ENCODE data around the gene TNNI3K. TPM values are rescaled to one million over a fixed set of nuclear protein-coding genes. Genes with fewer than 3 reads are reported as not detected.

Gene TNNI3K
- total and polyA plus RNA-seq, 2 of the 8 experiments (the other 6 are each of a cell fraction or from before 2014, with no cell fraction given) = 0.41 to 0.48 TPM

- TF ChIP-seq CHD7 (IDR thresholded peaks at IDR 0.05; ENCODE audit: insufficient replicate concordance, low read length) = no peak
- TF ChIP-seq, protein P1, sequence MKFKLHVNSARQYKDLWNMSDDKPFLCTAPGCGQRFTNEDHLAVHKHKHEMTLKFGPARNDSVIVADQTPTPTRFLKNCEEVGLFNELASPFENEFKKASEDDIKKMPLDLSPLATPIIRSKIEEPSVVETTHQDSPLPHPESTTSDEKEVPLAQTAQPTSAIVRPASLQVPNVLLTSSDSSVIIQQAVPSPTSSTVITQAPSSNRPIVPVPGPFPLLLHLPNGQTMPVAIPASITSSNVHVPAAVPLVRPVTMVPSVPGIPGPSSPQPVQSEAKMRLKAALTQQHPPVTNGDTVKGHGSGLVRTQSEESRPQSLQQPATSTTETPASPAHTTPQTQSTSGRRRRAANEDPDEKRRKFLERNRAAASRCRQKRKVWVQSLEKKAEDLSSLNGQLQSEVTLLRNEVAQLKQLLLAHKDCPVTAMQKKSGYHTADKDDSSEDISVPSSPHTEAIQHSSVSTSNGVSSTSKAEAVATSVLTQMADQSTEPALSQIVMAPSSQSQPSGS (IDR thresholded peaks at IDR 0.05; ENCODE audit: low read length) = no peak
- TF ChIP-seq CBX8 (IDR thresholded peaks at IDR 0.05; ENCODE audit: borderline replicate concordance, low read depth, low read length) = no peak
- no peak for TF ChIP-seq CEBPB (IDR thresholded peaks at IDR 0.05; ENCODE audit: low read depth, low read length)
- TF ChIP-seq, protein P2, sequence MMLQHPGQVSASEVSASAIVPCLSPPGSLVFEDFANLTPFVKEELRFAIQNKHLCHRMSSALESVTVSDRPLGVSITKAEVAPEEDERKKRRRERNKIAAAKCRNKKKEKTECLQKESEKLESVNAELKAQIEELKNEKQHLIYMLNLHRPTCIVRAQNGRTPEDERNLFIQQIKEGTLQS (IDR thresholded peaks at IDR 0.05; ENCODE audit: insufficient read depth, low read depth, low read length) = no peak
- no peak for TF ChIP-seq RBBP5 (IDR thresholded peaks at IDR 0.05; ENCODE audit: borderline replicate concordance, low read depth, low read length)
- TF ChIP-seq KDM1A (IDR thresholded peaks at IDR 0.05; ENCODE audit: borderline replicate concordance, low read length) = no peak
- no peak for TF ChIP-seq SP4 (IDR thresholded peaks at IDR 0.05; ENCODE audit: low read length)
- TF ChIP-seq BCL11A (IDR thresholded peaks at IDR 0.05; ENCODE audit: low read depth in 2 of 2, low read length in 2 of 2) = no peak
Measured at GRCh38 chr1:74504933-74505512, 269.8 kb downstream of the TNNI3K start (continued).

Data from H1 (cell line).